Measurements from ENCODE around the gene TRIM24. TPM values are rescaled to one million over a fixed set of nuclear protein-coding genes. Genes with fewer than 3 reads are reported as not detected.
A peak's percentile ranks its signal among the peaks of the same experiment; 100 is the strongest.
"Not testable (repeated sequence)": the region's sequence is repeated elsewhere in the genome, so short reads cannot be mapped to it uniquely, and the experiment has no call there.

TRIM24 gene
- total and polyA plus RNA-seq, 4 donors = 7.0 to 33.0 (median 17.4) TPM

- ATAC-seq (ENCODE audit: insufficient read depth, low FRiP score) = no peak
- TF ChIP-seq CTCF (IDR thresholded peaks at IDR 0.05; ENCODE audit: control extremely low read depth, extremely low read depth) = no peak
Observed at GRCh38 chr7:138465046-138465445, 5.0 kb downstream of the TRIM24 start.

GRCh38 chr7:138466069-138466756 is 6.2 kb downstream of the TRIM24 start:
- not testable (repeated sequence) for H3K27ac ChIP-seq (ENCODE audit: low read depth in 1 of 2, low read length in 1 of 2); H3K36me3 ChIP-seq (ENCODE audit: control insufficient read depth in 4 of 4, insufficient read depth in 4 of 4, low read length in 4 of 4); H3K4me3 ChIP-seq; H3K27me3 ChIP-seq (ENCODE audit: control insufficient read depth in 3 of 3, insufficient read depth in 3 of 3, low read length in 2 of 3); DNase-seq; H3K9me3 ChIP-seq (ENCODE audit: control insufficient read depth in 4 of 4, insufficient read depth in 3 of 4, low read length in 3 of 4); ATAC-seq (ENCODE audit: insufficient read depth, low FRiP score); H3K9ac ChIP-seq (ENCODE audit: insufficient read depth in 1 of 2, low read length in 2 of 2)
- WGBS, 2 donors = 87 to 91% methylated on average over 11 of the region's 11 CpGs
- H3K4me1 ChIP-seq (ENCODE audit: control insufficient read depth in 5 of 5, insufficient read depth in 5 of 5, low read length in 5 of 5) = peaks cover 0 to 19% (median 5%) of the 10 kb centered on the region in 5 donors

More at GRCh38 chr7:138465046-138465445, 5.0 kb downstream of the TRIM24 start:
- no peaks in the 10 kb centered on the region for H3K27me3 ChIP-seq (ENCODE audit: control insufficient read depth in 3 of 3, insufficient read depth in 3 of 3, low read length in 2 of 3)
- no peak overlapping the region for H3K27ac ChIP-seq (ENCODE audit: low read depth in 1 of 2, low read length in 1 of 2)
- H3K4me1 ChIP-seq (ENCODE audit: control insufficient read depth in 5 of 5, insufficient read depth in 5 of 5, low read length in 5 of 5) = peaks cover 0 to 19% (median 5%) of the 10 kb centered on the region in 5 donors
- H3K9me3 ChIP-seq (ENCODE audit: control insufficient read depth in 4 of 4, insufficient read depth in 3 of 4, low read length in 3 of 4) = no peaks in the 10 kb centered on the region
- 70 to 79% methylated on average over 3 of the region's 3 CpGs for WGBS, 2 donors
- H3K4me3 ChIP-seq = no peak overlapping the region
- H3K9ac ChIP-seq (ENCODE audit: insufficient read depth in 1 of 2, low read length in 2 of 2) = peak overlapping the region in 1 of 2 donors; percentile 20
- H3K36me3 ChIP-seq (ENCODE audit: control insufficient read depth in 4 of 4, insufficient read depth in 4 of 4, low read length in 4 of 4) = peaks cover 0 to 2% (median 0%) of the 10 kb centered on the region in 4 donors
- no peak for DNase-seq

- ATAC-seq (ENCODE audit: insufficient read depth, low FRiP score) = no peak
- DNase-seq = peak; percentile 16 to 82 (median 73)
- peaks cover 0 to 12% (median 4%) of the 10 kb centered on the region in 5 donors for H3K4me1 ChIP-seq (ENCODE audit: control insufficient read depth in 5 of 5, insufficient read depth in 5 of 5, low read length in 5 of 5)
Observed at GRCh38 chr7:138468244-138469123, 8.4 kb downstream of the TRIM24 start.

More at GRCh38 chr7:138468244-138469123, 8.4 kb downstream of the TRIM24 start:
- H3K9me3 ChIP-seq (ENCODE audit: control insufficient read depth in 4 of 4, insufficient read depth in 3 of 4, low read length in 3 of 4) = no peaks in the 10 kb centered on the region
- H3K27ac ChIP-seq (ENCODE audit: low read depth in 1 of 2, low read length in 1 of 2) = no peak overlapping the region
- H3K9ac ChIP-seq (ENCODE audit: insufficient read depth in 1 of 2, low read length in 2 of 2) = no peak overlapping the region
- H3K27me3 ChIP-seq (ENCODE audit: control insufficient read depth in 3 of 3, insufficient read depth in 3 of 3, low read length in 2 of 3) = no peaks in the 10 kb centered on the region
- no peak overlapping the region for H3K4me3 ChIP-seq
- no peak for TF ChIP-seq CTCF (IDR thresholded peaks at IDR 0.05; ENCODE audit: control extremely low read depth, extremely low read depth)
- WGBS, 2 donors = 84 to 87% methylated on average over 5 of the region's 5 CpGs
- peaks cover 0 to 2% (median 0%) of the 10 kb centered on the region in 4 donors for H3K36me3 ChIP-seq (ENCODE audit: control insufficient read depth in 4 of 4, insufficient read depth in 4 of 4, low read length in 4 of 4)
